Calu3 (cell line): ENCODE measurements around the gene ZNF324B. TPM values are rescaled to one million over a fixed set of nuclear protein-coding genes. Genes with fewer than 3 reads are reported as not detected.
"Not testable (repeated sequence)": the region's sequence is repeated elsewhere in the genome, so short reads cannot be mapped to it uniquely, and the experiment has no call there.

Experiments
- Bru-seq: library from RNA; stranded (reverse); fragments of 400-500 nt; gene quantifications from one replicate; lab custom pipeline; 2021; lab: Mats Ljungman, UMichigan
- BruChase-seq, 2 experiments: library from RNA; stranded (reverse); fragments of 400-500 nt; gene quantifications; one replicate each; lab custom pipeline; 2021; lab: Mats Ljungman, UMichigan
- BruUV-seq: library from RNA; stranded (reverse); fragments of 400-500 nt; replicated peaks from 2 replicates; lab custom pipeline; 2021; lab: Mats Ljungman, UMichigan
- CTCF ChIA-PET: fragments of 300-600 bp; sonication (Branson Sonifier 250); formaldehyde crosslinking; loops from one replicate; lab custom pipeline; 2022; ENCODE audit warnings: antibody characterized with exemption; lab: Charles Lee
- DNase-seq: peaks from one replicate; pipeline ENCODE4 v3.0.0; 2022
- H3K27ac Mint-ChIP-seq: one replicate; pipeline ENCODE4 v1.8.0; 2022; ENCODE audit warnings: mixed read lengths; ENCODE audit not compliant: unreplicated experiment
- H3K27me3 Mint-ChIP-seq: one replicate; pipeline ENCODE4 v1.8.0; 2022; ENCODE audit warnings: mixed read lengths; ENCODE audit not compliant: unreplicated experiment
- H3K36me3 Mint-ChIP-seq: one replicate; pipeline ENCODE4 v1.8.0; 2022; ENCODE audit warnings: mild to moderate bottlenecking, moderate library complexity, mixed read lengths; ENCODE audit not compliant: insufficient read depth, unreplicated experiment
- H3K4me1 Mint-ChIP-seq: one replicate; pipeline ENCODE4 v1.8.0; 2022; ENCODE audit warnings: mild to moderate bottlenecking, low read depth, mixed read lengths; ENCODE audit not compliant: unreplicated experiment
- H3K4me3 Mint-ChIP-seq: one replicate; pipeline ENCODE4 v1.8.0; 2022; ENCODE audit warnings: mild to moderate bottlenecking, low read depth, moderate library complexity, mixed read lengths; ENCODE audit not compliant: unreplicated experiment
- H3K9me3 Mint-ChIP-seq: one replicate; pipeline ENCODE4 v1.8.0; 2022; ENCODE audit warnings: low read depth, mixed read lengths; ENCODE audit not compliant: unreplicated experiment
- CTCF ChIP-seq: fragments of 200-600 bp; IDR thresholded peaks from one replicate; pipeline ENCODE4 v1.8.0; 2022; ENCODE audit warnings: antibody characterized with exemption; ENCODE audit not compliant: unreplicated experiment
- intact Hi-C: fragments of 100-400 bp; cut with micrococcal nuclease; formaldehyde crosslinking; loops from one replicate; pipeline ENCODE4 v1.10.0; 2022; ENCODE audit not compliant: unreplicated experiment
- long read RNA-seq: library from polyadenylated mRNA; stranded (forward); transcript quantifications from one replicate; pipeline ENCODE4 v2.0.0, GENCODE V29; 2022
- total RNA-seq: library from RNA; stranded (reverse); gene quantifications from 2 replicates; pipeline ENCODE4 v1.2.3, GENCODE V29; 2022

ZNF324B gene
- total RNA-seq (12.0 and 13.7 TPM in 2 replicates), Bru-seq, nascent RNA (percentile 42 among the genes with signal in this experiment), BruChase-seq, experiment 1, labeled RNA remaining after a 6-hour chase (percentile 71 among the genes with signal in this experiment), BruChase-seq, experiment 2, labeled RNA remaining after a 2-hour chase (percentile 59 among the genes with signal in this experiment)
- long read RNA-seq, partial matches to known transcripts, result 0 of 1 reads
- long read RNA-seq, other reads (novel, unspliced or antisense), result 1 of 1 reads

DNA sequence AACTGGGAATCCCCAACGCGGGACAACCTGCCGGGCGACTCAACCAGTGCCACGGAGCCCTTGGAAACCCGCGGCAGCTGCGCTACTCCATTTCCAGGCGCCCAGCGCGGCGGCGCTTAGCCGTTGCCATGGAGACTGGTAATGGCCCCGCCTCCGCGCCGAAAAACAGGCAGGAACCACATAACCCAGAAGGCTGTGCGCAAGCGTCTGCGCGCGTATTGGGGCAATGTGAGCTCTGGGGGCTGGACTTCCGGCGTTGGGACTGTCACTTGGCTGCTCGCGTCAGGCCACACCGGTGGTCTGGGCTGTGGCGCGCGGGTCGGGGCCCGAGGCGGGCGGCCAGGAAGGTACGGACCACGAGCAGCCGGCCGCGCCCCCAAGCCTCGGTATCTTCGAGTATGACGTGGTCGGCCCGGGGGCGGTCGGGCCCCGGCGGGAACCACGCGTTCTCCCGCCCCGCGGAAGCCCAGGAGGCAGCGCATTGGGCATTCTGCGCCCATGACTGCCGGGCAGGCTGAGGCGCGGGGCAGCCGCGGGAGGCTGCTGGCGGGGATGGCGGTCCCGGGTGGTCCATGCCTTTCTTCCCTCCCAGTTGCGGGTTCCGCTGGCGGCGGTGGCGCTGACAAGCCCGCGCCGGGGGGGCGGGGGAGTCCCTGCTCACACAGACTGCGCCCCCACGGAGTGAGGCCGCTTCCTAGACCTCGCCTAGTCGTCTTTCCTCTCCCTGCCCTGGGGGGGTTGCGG lies at the start of gene ZNF324B:
Gene ZNF324B, plus strand, starts transcription at position 265 of the 744 bp plus-strand sequence. CDS start 2,080 bp downstream, outside the sequence.
- Mint-ChIP-seq H3K9me3 (peaks cover 8% of the 10 kb centered on the region), H3K27me3 (no peaks in the 10 kb centered on the region), H3K4me1 (peaks cover 24% of the 10 kb centered on the region), H3K27ac (peak within 1 kb of the TSS; percentile 81), H3K4me3 (peak within 1 kb of the TSS; percentile 90), H3K36me3 (peaks cover 22% of the 10 kb centered on the region)
- CTCF ChIA-PET, result interaction anchor here (0.6 to 1.0 kb wide), 2 partner anchors 11 to 16 kb away, joined by 3 to 4 read pairs; no protein-coding TSS in a partner anchor
- peak; percentile 98 for DNase-seq
- TF ChIP-seq CTCF, result no peak
- intact Hi-C loops, result loop anchor here (5.0 kb wide), 1 partner anchor 44 kb away; the partner anchor contains the start of gene ZNF584
- no TSS peak for BruUV-seq

DNA sequence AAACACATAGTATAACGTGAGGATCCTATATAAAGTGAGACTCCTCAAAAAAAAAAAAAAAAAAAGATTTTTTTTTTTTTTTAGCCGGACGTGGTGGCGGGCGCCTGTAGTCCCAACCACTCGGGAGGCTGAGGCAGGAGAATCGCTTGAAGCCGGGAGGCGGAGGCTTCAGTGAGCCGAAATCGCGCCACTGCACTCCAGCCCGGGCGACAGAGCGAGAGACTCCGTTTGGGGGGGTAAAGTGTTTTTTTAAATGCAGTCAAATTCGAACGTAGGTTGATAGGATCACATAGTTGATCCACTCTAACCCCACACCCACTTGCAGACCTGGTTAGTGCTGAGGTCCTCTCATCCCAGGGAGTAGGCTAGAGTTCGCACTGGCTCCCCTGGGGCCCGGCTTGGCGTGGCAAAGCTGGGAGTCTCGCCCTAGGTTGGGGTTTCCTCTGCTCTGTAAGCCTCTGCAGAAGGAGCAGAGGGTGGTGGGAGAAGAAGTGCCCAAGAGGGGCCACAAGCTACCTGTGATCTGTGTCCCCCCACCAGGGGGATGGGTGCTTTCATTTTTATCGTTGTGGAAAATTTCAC lies 49.5 kb upstream of the ZNF324B start:
- no peak for TF ChIP-seq CTCF
- Mint-ChIP-seq H3K36me3 (peaks cover 39% of the 10 kb centered on the region), H3K27me3 (no peaks in the 10 kb centered on the region), H3K9me3 (no peaks in the 10 kb centered on the region), H3K4me3 (peak overlapping the region; percentile 100), H3K4me1 (peaks cover 26% of the 10 kb centered on the region), H3K27ac (peak overlapping the region; percentile 99)
- CTCF ChIA-PET, result no interaction called here
- no TSS peak for BruUV-seq
- intact Hi-C loops, result loop anchor here (10.0 kb wide), 1 partner anchor 217 kb away; the partner anchor contains the start of gene ZNF274
- DNase-seq, result no peak

DNA sequence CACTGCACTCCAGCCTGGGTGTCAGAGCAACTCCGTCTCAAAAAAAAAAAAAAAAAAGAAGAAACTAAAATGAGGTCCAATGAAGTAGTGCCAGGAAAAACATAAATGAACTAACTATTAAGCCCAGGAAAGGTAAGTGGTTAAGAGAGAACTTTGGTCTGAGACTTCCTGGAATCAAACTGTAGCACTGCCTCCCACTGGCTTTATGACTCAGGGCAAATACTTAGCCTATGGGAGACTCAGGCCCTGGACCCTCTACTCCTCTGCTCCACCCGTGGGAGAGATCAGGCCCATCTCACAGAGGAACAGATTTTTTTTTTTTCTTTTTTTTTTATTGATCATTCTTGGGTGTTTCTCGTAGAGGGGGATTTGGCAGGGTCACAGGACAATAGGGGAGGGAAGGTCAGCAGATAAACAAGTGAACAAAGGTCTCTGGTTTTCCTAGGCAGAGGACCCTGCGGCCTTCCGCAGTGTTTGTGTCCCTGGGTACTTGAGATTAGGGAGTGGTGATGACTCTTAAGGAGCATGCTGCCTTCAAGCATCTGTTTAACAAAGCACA lies 47.4 kb upstream of the ZNF324B start:
- H3K4me3 Mint-ChIP-seq, H3K27me3 Mint-ChIP-seq, H3K27ac Mint-ChIP-seq, H3K9me3 Mint-ChIP-seq, CTCF ChIA-PET, DNase-seq, BruUV-seq: not testable (repeated sequence)
- Mint-ChIP-seq H3K4me1 (peaks cover 39% of the 10 kb centered on the region), H3K36me3 (peaks cover 48% of the 10 kb centered on the region)
- intact Hi-C loops, result loop anchor here (10.0 kb wide), 1 partner anchor 219 kb away; the partner anchor contains the start of gene ZNF274

DNA sequence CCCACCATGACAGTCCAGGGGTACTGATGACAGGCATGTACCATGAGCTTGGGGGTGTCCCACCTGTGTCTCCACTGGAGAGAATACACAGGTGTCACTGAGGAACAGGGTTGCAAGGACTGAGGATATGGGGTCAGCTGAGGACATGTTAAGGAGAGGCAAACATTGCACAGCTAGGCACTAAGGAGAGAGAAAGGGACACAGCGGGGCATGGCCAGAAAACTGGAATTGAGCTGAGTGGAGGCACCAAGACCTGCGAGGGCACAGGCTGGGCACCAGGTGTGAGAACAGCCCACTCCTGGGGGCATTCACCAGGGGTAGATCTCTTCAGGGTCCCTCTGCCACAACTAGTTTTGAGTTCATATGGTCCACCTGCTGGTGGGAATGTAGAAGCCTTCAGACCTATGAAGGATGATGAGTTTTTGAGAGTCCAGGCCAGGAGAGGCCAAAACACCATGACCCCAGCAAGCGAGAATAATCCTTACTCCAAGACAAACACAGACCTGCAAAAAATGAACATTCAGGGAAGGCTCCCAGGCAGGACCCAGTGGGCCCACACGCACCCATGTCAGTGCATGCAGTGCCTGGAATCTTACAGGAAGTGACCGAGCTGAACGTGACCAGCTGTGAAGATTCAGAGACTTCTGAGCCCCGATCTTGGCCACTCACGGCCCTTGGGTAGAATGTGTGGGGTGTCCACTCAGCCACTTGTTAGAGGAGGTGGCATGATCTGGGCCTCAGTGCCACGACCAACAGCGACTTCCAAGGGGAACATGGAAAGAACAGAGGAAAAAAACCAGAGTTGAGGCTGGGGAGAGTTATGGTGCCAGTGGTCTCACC lies 44.4 kb upstream of the ZNF324B start:
- peak; percentile 27 for DNase-seq
- H3K4me3 Mint-ChIP-seq, result peak overlapping the region; percentile 83
- CTCF ChIA-PET, result no interaction called here
- no TSS peak for BruUV-seq
- peaks cover 36% of the 10 kb centered on the region for H3K4me1 Mint-ChIP-seq
- intact Hi-C loops, result loop anchor here (5.0 to 10.0 kb wide), 2 partner anchors 45 to 222 kb away; partner anchors contain the start of genes ZNF274 and ZNF324B
- H3K27me3 Mint-ChIP-seq, result no peaks in the 10 kb centered on the region
- H3K36me3 Mint-ChIP-seq, result peaks cover 40% of the 10 kb centered on the region
- TF ChIP-seq CTCF, result peak; percentile 42
- no peaks in the 10 kb centered on the region for H3K9me3 Mint-ChIP-seq
- H3K27ac Mint-ChIP-seq, result peak overlapping the region; percentile 92
